ENCODE measurements around the gene ORMDL1.
"Not testable (repeated sequence)": the region's sequence is repeated elsewhere in the genome, so short reads cannot be mapped to it uniquely, and the experiment has no call there.

ORMDL1 gene

DNA sequence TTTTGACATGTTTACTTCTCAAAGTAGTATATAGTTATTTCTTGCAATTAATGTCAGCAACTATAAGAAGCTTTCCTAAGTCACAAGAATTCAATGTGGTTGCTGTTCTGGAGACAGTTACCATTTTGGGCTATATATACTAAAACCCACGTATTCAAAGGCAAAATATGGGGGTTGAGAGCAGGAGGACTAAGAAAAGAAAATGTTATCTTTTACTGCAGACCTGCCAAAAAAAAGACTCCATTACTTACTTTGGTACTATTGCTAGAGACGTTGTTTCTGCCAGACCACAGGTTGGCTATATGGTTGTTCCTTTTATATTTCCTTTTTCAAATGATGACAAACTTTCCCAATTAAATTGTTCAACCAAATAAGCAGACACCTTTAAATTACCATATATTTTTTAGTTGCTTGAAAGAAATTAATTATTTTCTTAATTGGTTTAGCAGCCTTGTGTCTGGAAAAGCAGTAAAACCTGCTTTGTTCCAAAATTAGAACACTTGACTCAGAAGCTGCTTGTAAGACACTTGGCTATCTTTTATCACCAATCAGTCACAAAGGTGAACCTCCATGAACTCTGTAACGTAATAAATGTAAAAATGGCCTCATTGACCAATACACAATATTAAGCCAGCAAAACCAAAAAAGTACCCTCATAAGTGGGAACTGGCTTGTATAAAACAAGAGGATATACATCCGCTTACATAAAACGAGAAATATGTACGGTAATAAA is 13.4 kb downstream of the ORMDL1 start:
- no peak for DNase-seq

DNA sequence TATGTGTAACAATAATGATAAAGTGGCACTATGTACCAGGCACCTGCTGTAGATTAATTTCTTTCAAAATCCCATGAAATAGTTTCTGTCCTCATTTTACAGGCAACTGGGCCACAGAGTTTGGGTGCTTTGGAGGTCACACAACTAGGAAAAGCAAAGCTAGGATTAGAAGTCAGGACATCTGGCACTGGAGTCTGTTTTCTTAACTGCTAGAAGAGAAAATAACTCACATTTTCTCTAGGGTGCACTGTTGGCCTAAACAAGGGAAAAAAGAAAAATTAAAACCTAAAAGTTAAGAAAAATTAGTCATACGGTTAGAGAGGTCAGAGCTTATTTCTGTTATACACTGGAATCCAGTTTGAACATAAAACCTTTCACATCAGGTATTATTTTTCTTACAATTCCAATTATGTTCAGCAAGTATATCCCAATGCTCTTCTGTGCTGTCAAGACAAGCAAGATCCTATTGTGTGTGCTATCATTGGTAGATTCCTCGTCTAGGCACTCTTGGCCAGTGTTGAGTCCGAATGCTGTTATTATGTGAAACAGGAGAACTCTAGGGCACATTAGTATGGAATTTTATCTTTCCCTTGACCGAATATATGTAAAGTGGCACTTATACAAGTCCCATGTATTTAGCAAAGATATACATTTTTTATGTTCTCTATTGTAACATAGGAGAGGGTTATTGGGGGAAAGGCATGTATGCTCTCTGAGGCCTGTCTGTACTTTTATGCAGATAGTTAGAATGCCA is 20.1 kb downstream of the ORMDL1 start:
- DNase-seq: no peak

DNA sequence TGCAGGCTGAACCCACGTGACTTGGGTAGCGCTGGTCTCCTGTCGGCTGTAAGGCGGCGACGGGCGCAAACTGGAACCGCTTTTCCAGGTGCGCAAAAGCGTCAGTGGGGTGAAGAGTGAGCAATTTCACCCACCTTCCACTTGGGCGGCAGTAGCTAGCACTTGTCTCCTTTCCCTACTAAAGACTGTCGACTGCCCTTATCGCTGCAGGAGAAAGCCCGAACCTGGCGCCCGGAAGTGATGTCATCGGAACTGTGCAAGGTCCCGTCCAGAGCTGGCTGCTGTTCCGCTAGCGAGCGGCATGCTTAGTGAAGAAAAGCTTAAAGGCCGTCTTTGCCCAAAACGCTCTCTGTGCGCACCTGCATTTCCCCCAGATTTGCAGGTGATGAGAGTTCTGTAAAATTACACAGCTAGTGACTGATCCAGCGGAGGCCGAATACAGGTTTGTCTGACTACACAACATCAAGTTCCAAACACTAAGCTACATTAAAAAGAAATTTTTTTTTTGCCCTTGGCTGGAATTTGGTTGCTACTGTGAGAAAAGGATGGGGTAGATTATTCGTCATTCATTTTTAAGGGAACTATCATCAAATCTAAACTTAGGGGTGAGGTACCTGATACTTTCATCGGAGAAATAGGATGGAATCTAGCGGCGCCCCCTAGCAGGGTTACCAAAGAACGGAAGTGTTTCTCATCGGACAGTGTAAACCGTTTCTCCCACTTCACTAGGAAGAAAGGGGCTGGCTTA is 21.4 kb downstream of the ORMDL1 start, which contains the start of gene OSGEPL1:
TSS of gene OSGEPL1 (minus strand) at position 242 of the 748 bp plus-strand sequence. CDS start 1,152 bp downstream, outside the sequence.
- DNase-seq: peak; percentile 94

DNA sequence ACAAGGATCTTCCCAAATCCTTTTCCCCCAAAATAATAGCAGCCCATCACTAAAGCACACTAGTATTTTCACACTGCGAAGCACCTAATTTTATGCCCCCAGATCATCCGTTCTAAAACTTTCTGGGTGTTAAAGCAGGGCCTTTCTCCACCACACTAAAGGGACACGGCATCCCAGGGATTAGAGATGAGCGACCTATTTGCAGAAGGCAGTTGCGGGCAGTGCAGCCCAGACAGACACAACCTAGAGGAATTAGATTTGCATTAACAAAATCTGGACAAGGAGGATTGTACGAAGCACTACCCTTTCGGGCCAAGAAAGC is 21.9 kb downstream of the ORMDL1 start:
- DNase-seq: no peak

DNA sequence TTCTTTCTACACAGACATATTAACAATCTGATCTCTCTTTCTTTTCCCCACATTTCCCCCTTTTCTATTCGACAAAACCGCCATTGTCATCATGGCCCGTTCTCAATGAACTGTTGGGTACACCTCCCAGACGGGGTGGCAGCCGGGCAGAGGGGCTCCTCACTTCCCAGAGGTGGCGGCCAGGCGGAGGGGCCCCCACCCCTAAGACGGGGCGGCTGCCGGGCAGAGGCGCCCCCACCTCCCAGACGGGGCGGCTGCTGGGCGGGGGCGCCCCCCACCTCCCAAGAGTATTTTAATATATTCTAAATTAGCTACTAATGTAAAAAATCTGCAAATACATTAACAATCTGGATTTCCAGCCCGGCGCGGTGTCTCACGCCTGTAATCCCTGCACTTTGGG is 24.0 kb downstream of the ORMDL1 start:
- not testable (repeated sequence) for DNase-seq

DNA sequence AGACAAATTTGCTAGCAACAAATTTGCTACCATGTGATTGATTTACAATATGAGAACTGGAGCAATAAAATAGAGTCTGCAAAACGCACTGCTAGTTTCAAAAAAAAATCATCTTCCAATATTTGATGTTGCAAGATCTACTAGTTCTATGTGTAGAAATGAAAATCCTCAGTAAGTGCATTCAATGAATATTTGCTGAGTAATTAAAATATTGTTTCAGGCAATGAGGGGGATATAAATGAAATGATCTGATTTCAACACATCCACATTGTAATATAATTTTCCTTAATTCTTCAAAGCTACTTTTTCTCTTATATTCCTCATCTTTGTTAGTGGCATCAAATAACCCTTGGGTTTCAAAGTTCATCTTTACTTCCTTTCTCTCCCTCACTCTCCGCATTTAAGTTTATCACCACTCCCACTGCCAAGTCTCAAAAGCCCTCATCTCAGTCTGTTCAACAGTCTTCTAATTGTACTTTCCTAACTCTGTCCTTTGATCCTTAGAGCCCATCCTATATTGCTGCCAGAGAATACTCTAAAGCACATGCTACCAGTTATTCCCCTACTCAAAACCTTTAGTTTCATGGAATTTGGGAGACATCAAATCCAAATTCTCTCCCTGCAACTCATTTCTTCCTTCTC is 27.7 kb downstream of the ORMDL1 start:
- no peak for DNase-seq

DNA sequence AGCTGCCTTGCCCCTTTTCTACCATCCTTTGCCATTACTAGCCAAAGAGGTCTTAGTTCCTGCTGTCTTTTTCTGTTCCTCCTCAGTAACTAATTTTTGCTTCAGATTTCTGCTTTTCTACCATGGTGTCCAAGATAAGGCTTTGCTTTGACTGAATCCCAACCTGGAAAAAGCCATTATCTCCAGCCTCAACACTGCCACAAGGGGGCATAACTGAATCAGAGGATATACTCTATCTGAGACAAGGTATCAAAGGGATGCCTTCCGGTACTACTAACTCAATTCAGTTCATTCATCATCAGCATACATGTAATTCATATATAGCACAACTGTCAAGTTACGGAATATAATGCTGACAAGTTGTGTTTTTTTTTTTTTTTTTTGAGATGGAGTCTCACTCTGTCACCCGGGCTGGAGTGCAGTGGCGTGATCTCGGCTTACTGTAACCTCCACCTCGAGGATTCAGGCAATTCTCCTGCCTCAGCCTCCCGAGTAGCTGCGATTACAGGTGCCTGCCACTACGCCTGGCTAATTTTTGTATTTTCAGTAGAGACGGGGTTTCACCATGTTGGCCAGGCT is 33.0 kb downstream of the ORMDL1 start:
- DNase-seq: peak; percentile 56

DNA sequence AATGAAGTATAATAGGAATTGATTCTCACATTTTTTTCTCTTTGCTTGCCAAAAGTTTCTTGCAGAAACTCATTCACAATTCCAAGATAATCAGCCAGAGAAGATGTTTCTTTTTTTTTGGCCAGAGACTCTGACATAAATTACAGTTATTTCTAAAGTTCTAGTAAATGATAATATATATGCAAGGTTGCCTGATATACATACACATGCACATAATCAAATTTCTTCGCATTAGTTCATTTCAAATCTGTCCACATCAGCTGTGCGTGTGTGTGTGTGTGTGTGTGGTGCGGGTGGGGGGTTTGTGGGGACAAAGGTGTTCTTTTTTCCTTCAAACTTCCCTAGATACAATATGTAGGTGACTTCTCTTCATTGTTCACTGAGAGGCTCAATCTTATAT is 54.7 kb downstream of the ORMDL1 start:
- no peak for DNase-seq

DNA sequence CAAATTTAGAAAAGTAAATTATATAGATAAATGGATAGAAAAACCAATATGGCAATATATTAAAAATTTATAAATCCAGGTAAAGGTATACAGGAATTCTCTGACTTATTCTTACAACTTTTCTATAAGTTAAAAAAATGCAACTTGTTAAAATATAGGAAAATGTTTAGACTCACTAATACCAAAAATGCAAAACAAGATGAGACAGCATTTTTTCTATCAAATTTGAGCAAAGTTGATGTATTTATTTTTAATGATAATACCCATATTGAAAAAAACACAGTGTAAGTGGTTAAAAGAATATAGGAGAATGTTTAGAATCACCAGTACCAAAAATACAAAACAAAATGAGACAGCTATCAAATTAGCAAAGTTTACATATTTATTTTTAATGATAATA is 57.3 kb downstream of the ORMDL1 start:
- no peak for DNase-seq

DNA sequence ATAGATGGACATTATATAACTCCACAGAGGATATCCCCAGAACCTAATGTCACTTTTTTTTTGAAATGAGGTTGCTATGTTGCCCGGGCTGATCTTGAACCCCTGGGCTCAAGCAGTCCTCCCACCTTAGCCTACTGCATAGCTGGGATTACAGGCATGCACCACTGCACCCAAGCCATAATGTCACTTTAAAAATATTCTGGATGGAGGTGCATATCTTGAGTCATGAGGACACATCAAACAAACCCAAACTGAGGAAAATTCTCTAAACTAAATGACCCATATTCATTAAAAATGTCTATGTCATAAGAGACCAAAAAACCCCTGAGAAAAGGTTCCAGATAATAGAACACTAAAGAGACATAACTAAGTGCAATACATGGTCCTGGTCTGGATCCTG is 57.9 kb downstream of the ORMDL1 start:
- no peak for DNase-seq

DNA sequence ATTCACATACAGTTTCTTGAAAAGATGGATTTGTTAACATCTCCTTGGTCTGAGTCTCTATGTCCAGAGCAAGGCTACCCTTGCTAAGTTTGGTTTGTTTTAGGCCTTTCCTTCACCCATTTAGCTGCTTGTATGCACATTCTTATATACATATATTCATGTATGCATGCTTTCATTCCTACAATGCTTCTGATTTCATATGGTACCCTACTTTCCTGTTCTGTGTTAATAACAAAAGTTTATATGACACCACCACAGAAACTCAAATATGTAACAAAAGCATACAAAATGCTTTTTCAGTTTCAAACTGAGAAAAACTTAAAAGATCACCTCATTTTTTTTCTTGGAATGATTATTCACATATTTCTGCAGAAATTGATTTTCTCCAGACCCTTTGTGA is 60.9 kb downstream of the ORMDL1 start:
- DNase-seq: no peak

Measured in CD4-positive, alpha-beta T cell treated with Interleukin-6 for 4 hours (primary cell).